NCI-H1048 (cell line): Measurements from ENCODE around the gene PAXIP1.
"Not testable (repeated sequence)": the region's sequence is repeated elsewhere in the genome, so short reads cannot be mapped to it uniquely, and the experiment has no call there.

Experiments used
- DNase-seq: peaks from one replicate; lab custom pipeline; 2025; lab: John Stamatoyannopoulos, UW

The PAXIP1 gene

GRCh38 chr7:155003092-155003375 lies at the start of gene PAXIP1:
PAXIP1 (minus strand) TSS chr7:155003124; CDS start chr7:155002929, 195 bp downstream.
- DNase-seq, result no peak

- no peak for DNase-seq
Observed at GRCh38 chr7:155051355-155051754, 48.4 kb upstream of the PAXIP1 start.

GRCh38 chr7:155048006-155048405 lies 45.1 kb upstream of the PAXIP1 start:
- DNase-seq, result no peak

- DNase-seq, result no peak
Observed at GRCh38 chr7:155043756-155044155, 40.8 kb upstream of the PAXIP1 start.

- DNase-seq, result no peak
Observed at GRCh38 chr7:155038335-155038734, 35.4 kb upstream of the PAXIP1 start.

GRCh38 chr7:155034495-155034894 lies 31.6 kb upstream of the PAXIP1 start:
- DNase-seq, result not testable (repeated sequence)

GRCh38 chr7:155032978-155033377 lies 30.1 kb upstream of the PAXIP1 start:
- no peak for DNase-seq

GRCh38 chr7:155027879-155028278 lies 25.0 kb upstream of the PAXIP1 start:
- no peak for DNase-seq

- no peak for DNase-seq
Observed at GRCh38 chr7:155021699-155022145, 18.8 kb upstream of the PAXIP1 start.

- DNase-seq, result no peak
Observed at GRCh38 chr7:155020996-155021395, 18.1 kb upstream of the PAXIP1 start.

GRCh38 chr7:155017834-155018233 lies 14.9 kb upstream of the PAXIP1 start:
- DNase-seq, result no peak

GRCh38 chr7:155011086-155011485 lies 8.2 kb upstream of the PAXIP1 start:
- DNase-seq, result no peak

GRCh38 chr7:155009570-155010157 lies 6.7 kb upstream of the PAXIP1 start:
- no peak for DNase-seq

GRCh38 chr7:155007947-155008346 lies 5.0 kb upstream of the PAXIP1 start:
- no peak for DNase-seq

- peak; percentile 39 for DNase-seq
Observed at GRCh38 chr7:155003376-155004214, 671 bp upstream of the PAXIP1 start.

GRCh38 chr7:155002411-155003091 lies 373 bp downstream of the PAXIP1 start:
- peak; percentile 2 for DNase-seq

GRCh38 chr7:155001756-155002410 lies 1.0 kb downstream of the PAXIP1 start:
- no peak for DNase-seq

- DNase-seq, result no peak
Observed at GRCh38 chr7:155000795-155001194, 2.1 kb downstream of the PAXIP1 start.

GRCh38 chr7:154998481-154998880 lies 4.4 kb downstream of the PAXIP1 start:
- no peak for DNase-seq

GRCh38 chr7:154997840-154998370 lies 5.0 kb downstream of the PAXIP1 start:
- DNase-seq, result no peak

GRCh38 chr7:154996756-154997155 lies 6.2 kb downstream of the PAXIP1 start:
- no peak for DNase-seq

- no peak for DNase-seq
Observed at GRCh38 chr7:154996101-154996500, 6.8 kb downstream of the PAXIP1 start.
